Globus pallidus (tissue), 1 donor: Measurements from ENCODE around the gene OR2F1.

Experiments
- DNase-seq: peaks from one replicate; pipeline ENCODE4 v3.0.0-alpha.2; 2015; ENCODE audit warnings: low spot score

OR2F1 gene

GRCh38 chr7:143954135-143954534, 509 bp upstream of the OR2F1 start:
- DNase-seq, result no peak

- no peak for DNase-seq
These were observed 4.1 kb downstream of the OR2F1 start for GRCh38 chr7:143958781-143959180.

- no peak for DNase-seq
These were observed 6.4 kb downstream of the OR2F1 start for GRCh38 chr7:143960813-143961610.

- no peak for DNase-seq
These were observed 10.6 kb downstream of the OR2F1 start for GRCh38 chr7:143965280-143965679.

GRCh38 chr7:143967398-143967797, 12.8 kb downstream of the OR2F1 start:
- no peak for DNase-seq

GRCh38 chr7:143973870-143974416, 19.3 kb downstream of the OR2F1 start:
- DNase-seq, result no peak

- no peak for DNase-seq
These were observed 19.8 kb downstream of the OR2F1 start for GRCh38 chr7:143974459-143974858.

GRCh38 chr7:143975617-143976016, 21.0 kb downstream of the OR2F1 start:
- no peak for DNase-seq

- no peak for DNase-seq
These were observed 23.9 kb downstream of the OR2F1 start for GRCh38 chr7:143978585-143978984.

- no peak for DNase-seq
These were observed 24.7 kb downstream of the OR2F1 start for GRCh38 chr7:143979359-143979758.

GRCh38 chr7:143979998-143980397, 25.4 kb downstream of the OR2F1 start:
- no peak for DNase-seq

GRCh38 chr7:143980746-143981510, 26.3 kb downstream of the OR2F1 start:
- no peak for DNase-seq

- DNase-seq, result no peak
These were observed 29.3 kb downstream of the OR2F1 start for GRCh38 chr7:143983960-143984359.

- DNase-seq, result no peak
These were observed 32.9 kb downstream of the OR2F1 start for GRCh38 chr7:143987513-143987912.

- DNase-seq, result no peak
These were observed 34.5 kb downstream of the OR2F1 start for GRCh38 chr7:143988976-143989745.

- DNase-seq, result no peak
These were observed 38.0 kb downstream of the OR2F1 start for GRCh38 chr7:143992670-143993069.

- DNase-seq, result no peak
These were observed 39.3 kb downstream of the OR2F1 start for GRCh38 chr7:143993924-143994323.

GRCh38 chr7:144000020-144000419, 45.4 kb downstream of the OR2F1 start, which contains the start of gene OR6B1:
Gene OR6B1 (plus strand): TSS chr7:144000320. CDS start chr7:144003997, 3,677 bp downstream.
- no peak for DNase-seq

- DNase-seq, result no peak
These were observed 46.9 kb downstream of the OR2F1 start for GRCh38 chr7:144001543-144001942.

GRCh38 chr7:144004703-144005102, 50.1 kb downstream of the OR2F1 start:
- DNase-seq, result no peak

- no peak for DNase-seq
These were observed 51.5 kb downstream of the OR2F1 start for GRCh38 chr7:144006029-144006691.

- DNase-seq, result no peak
These were observed 52.0 kb downstream of the OR2F1 start for GRCh38 chr7:144006692-144007042.
